ENCODE results near the gene RAB17.

The RAB17 gene

GRCh38 chr2:237540223-237540775, 50.2 kb downstream of the RAB17 start:
- in situ Hi-C loops (cut with MboI; ENCODE audit: low sequenced_read_pairs): no loop called here

- in situ Hi-C loops (cut with MboI; ENCODE audit: low sequenced_read_pairs): no loop called here
These were observed 50.9 kb downstream of the RAB17 start for GRCh38 chr2:237539681-237540080.

GRCh38 chr2:237538901-237539300, 51.6 kb downstream of the RAB17 start:
- in situ Hi-C loops (cut with MboI; ENCODE audit: low sequenced_read_pairs): no loop called here

DNA sequence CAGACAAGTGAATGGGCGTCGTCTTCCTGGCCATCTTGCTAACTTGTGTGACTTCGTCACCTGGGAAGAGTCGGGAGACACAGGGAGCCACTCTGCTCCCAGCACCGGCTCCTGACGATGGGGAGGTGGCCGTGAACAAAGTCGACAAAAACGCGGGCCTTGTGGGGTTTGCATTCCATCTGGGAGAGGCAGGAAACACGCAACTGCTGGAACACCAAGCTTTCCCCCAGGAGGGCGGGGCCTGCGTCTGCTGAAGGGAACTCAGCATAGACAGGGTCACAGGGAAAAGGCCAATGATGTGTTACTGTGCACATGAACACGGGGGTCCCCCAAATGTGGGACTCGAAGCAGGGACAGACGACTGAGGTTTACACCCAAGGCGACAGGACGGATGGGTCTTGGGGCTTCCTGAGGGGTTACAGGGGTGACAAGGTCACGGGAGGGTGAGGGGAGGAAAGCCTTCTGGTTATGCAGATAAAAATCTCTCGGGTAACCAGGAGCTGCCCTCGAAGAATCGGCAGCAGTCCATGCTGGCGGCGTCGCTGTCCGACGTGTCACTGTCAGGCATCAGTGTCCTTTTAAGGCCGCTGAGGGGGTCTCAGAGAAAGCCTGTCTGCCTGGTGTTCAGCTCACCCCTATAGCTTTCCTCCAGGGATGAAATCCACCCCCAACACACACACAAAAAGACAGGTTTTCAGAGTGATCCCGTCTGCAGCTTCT, 52.4 kb downstream of the RAB17 start:
- in situ Hi-C loops (cut with MboI; ENCODE audit: low sequenced_read_pairs): no loop called here

- in situ Hi-C loops (cut with MboI; ENCODE audit: low sequenced_read_pairs): no loop called here
These were observed 53.9 kb downstream of the RAB17 start for GRCh38 chr2:237536617-237537016.

- in situ Hi-C loops (cut with MboI; ENCODE audit: low sequenced_read_pairs): no loop called here
These were observed 54.5 kb downstream of the RAB17 start for GRCh38 chr2:237536083-237536415.

GRCh38 chr2:237535385-237536082, 55.0 kb downstream of the RAB17 start:
- in situ Hi-C loops (cut with MboI; ENCODE audit: low sequenced_read_pairs): no loop called here

- in situ Hi-C loops (cut with MboI; ENCODE audit: low sequenced_read_pairs): no loop called here
These were observed 56.2 kb downstream of the RAB17 start for GRCh38 chr2:237534380-237534779.

DNA sequence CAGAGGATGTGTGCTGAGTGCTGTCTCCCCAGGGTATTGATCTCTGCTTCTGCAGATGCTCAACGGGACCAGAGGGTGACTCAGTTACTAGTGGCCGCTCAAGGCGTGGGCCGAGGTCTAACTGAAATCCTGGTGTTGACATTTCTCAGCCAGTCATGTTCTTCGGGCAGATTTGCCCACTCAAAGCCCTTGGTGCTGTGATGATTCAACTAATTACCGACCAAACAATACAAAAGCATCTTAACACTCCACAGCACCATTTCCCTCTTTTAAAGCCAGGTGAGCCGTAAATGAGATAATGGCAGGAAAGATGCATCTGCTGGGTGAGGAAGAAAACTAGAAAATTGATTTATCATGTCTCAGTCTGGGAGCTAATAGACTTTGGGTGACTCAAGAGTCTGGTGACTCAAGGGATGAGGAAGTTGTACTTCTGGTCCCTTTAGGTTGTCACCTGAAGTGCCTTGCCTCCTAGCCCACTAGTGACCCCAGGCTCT, 56.8 kb downstream of the RAB17 start:
- in situ Hi-C loops (cut with MboI; ENCODE audit: low sequenced_read_pairs): no loop called here

DNA sequence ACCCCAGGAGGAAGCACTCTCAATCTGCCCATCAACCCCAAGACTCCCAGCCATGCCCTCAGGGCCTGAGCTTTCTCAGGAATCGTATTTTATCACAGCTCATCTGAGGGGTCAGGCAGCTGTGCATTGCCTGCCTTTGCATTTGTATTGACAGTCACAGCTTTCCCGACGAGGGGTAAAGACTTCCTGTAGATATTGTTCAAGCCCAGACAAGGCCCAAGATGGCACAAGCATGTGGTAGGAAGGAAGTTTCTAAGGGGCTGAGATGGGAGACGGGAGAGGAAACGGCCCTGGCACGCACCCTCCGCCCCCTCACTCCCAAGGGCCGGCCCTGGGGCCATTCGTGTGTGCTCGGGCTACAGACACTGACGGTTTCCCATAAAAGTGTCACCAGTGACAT, 58.4 kb downstream of the RAB17 start:
- in situ Hi-C loops (cut with MboI; ENCODE audit: low sequenced_read_pairs): no loop called here

- in situ Hi-C loops (cut with MboI; ENCODE audit: low sequenced_read_pairs): no loop called here
These were observed 59.8 kb downstream of the RAB17 start for GRCh38 chr2:237530472-237531433.

DNA sequence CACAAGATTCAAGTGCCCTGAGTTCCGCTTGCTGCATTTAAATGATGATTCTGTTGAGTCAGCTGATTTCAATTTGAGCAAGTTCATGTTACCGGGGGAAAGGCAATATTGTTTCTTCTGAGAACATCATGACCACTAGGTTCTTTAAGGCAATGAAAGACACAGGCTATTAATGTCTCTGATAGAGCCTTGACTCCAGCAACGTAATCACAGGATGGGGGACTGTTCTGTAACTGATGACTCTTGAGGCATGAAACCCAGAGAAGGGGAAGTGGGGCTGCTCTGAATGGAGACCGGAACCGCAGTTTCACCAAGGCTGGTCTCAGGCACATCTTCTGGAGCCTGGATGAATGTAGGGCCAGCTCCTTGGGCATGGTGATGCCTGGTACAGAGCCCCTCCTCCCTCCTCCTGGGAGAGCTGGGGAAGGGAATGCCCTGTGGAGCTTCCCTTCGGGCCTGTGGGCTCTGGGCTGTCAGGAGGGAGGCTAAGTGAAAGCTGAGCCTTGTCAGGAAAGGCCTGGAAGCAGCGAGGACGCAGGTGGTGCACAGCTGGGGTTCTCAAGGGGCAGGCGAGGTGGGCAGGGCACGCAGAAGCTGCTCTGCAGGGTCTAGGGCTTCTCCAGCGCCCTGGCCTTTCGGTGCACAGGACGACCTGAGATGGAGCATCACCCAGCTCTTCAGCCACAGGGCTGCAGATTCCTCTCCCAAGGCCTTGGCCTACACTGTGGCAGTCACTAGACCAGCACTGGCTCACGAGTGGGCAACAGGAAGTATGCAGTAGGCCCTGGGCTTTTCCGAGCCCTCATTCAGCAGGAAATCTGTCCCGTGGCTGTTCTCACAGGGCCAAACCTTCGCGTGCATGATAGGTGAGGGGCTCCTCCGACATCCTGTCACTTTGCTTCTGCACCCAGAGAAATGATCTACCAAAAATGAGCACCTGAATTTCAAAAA, 60.8 kb downstream of the RAB17 start:
- in situ Hi-C loops (cut with MboI; ENCODE audit: low sequenced_read_pairs): no loop called here

GRCh38 chr2:237527766-237528165, 62.8 kb downstream of the RAB17 start:
- in situ Hi-C loops (cut with MboI; ENCODE audit: low sequenced_read_pairs): no loop called here

DNA sequence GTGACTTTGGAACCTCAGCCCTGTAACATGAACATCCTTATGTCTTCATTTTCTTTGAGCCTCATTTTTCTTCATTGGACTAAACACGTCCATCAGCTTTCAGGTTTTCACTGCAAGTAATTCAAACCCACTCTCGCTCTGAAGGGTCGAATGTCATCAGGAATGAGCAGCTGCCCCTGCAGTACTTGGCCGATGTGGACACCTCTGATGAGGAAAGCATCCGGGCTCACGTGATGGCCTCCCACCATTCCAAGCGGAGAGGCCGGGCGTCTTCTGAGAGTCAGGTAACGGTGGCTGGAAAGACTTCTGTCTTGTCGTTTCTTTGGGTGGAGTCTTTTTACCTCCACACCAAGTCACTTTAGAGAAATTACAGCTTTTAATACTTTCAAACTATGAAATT, 63.3 kb downstream of the RAB17 start:
- in situ Hi-C loops (cut with MboI; ENCODE audit: low sequenced_read_pairs): no loop called here

- in situ Hi-C loops (cut with MboI; ENCODE audit: low sequenced_read_pairs): no loop called here
These were observed 64.9 kb downstream of the RAB17 start for GRCh38 chr2:237525559-237526157.

- in situ Hi-C loops (cut with MboI; ENCODE audit: low sequenced_read_pairs): no loop called here
These were observed 65.9 kb downstream of the RAB17 start for GRCh38 chr2:237524631-237525030.
